HG03521 (cell line): ENCODE data around the gene RNF14.
"Not testable (repeated sequence)": the region's sequence is repeated elsewhere in the genome, so short reads cannot be mapped to it uniquely, and the experiment has no call there.

ENCODE experiments used
- ATAC-seq: cut with Tn5 transposase; IDR thresholded peaks from one replicate; pipeline ENCODE4 v1.9.1; 2021; ENCODE audit warnings: mild to moderate bottlenecking, moderate library complexity; ENCODE audit not compliant: unreplicated experiment

RNF14 gene

GRCh38 chr5:142012792-142013388 lies 44.0 kb downstream of the RNF14 start, which contains the start of gene GNPDA1:
Gene GNPDA1 (minus strand): TSS chr5:142013027. CDS start chr5:142012035, 992 bp downstream.
- ATAC-seq: peak; percentile 70

- no peak for ATAC-seq
These were observed 45.0 kb downstream of the RNF14 start for GRCh38 chr5:142013734-142014521.

- peak; percentile 27 for ATAC-seq
These were observed 46.1 kb downstream of the RNF14 start for GRCh38 chr5:142014911-142015584.

- no peak for ATAC-seq
These were observed 47.1 kb downstream of the RNF14 start for GRCh38 chr5:142015781-142016533.

- no peak for ATAC-seq
These were observed 47.7 kb downstream of the RNF14 start for GRCh38 chr5:142016556-142016955.

GRCh38 chr5:142017832-142018427 lies 49.0 kb downstream of the RNF14 start:
- no peak for ATAC-seq

- ATAC-seq: no peak
These were observed 51.3 kb downstream of the RNF14 start for GRCh38 chr5:142020122-142020659.

GRCh38 chr5:142023836-142024235 lies 54.9 kb downstream of the RNF14 start:
- ATAC-seq: no peak

GRCh38 chr5:142024771-142025304 lies 55.9 kb downstream of the RNF14 start:
- ATAC-seq: peak; percentile 99

GRCh38 chr5:142025637-142026036 lies 56.7 kb downstream of the RNF14 start:
- ATAC-seq: no peak

GRCh38 chr5:142032150-142032549 lies 63.2 kb downstream of the RNF14 start:
- no peak for ATAC-seq

GRCh38 chr5:142032747-142033631 lies 64.1 kb downstream of the RNF14 start:
- ATAC-seq: no peak

GRCh38 chr5:142033632-142034567 lies 65.0 kb downstream of the RNF14 start:
- ATAC-seq: not testable (repeated sequence)

- ATAC-seq: no peak
These were observed 66.1 kb downstream of the RNF14 start for GRCh38 chr5:142034994-142035393.

GRCh38 chr5:142036918-142037317 lies 68.0 kb downstream of the RNF14 start:
- no peak for ATAC-seq

- not testable (repeated sequence) for ATAC-seq
These were observed 68.7 kb downstream of the RNF14 start for GRCh38 chr5:142037599-142037998.

GRCh38 chr5:142038735-142039134 lies 69.8 kb downstream of the RNF14 start:
- no peak for ATAC-seq
